PC-3 (cell line): ENCODE results near the gene KIAA0513. TPM values are rescaled to one million over a fixed set of nuclear protein-coding genes. Genes with fewer than 3 reads are reported as not detected.

Experiments
- ATAC-seq: fragments of 200-7000 bp; cut with Tn5 transposase; 2 replicates; pipeline ENCODE4 v1.9.1; 2020; ENCODE audit warnings: mild to moderate bottlenecking, moderate library complexity
- BruUV-seq: library from RNA; stranded (reverse); fragments of 400-500 nt; replicated peaks from 2 replicates; lab custom pipeline; 2021; lab: Mats Ljungman, UMichigan
- CTCF ChIA-PET: fragments of 300-600 bp; sonication (Branson Sonifier 250); formaldehyde crosslinking; loops from one replicate; lab custom pipeline; 2022; ENCODE audit warnings: antibody characterized with exemption; lab: Charles Lee
- POLR2A ChIA-PET: fragments of 300-600 bp; sonication (Branson Sonifier 250); formaldehyde crosslinking; loops from one replicate; lab custom pipeline; 2022; ENCODE audit warnings: antibody characterized with exemption; ENCODE audit not compliant: unreplicated experiment; lab: Charles Lee
- DNase-seq: peaks from one replicate; pipeline ENCODE4 v3.0.0-alpha.2; 2015
- H2AFZ ChIP-seq: fragments of 300-600 bp; sonication (generic); 2 replicates; pipeline ENCODE4 v1.6.0; 2016; ENCODE audit warnings: antibody characterized with exemption, low read length
- H3F3A ChIP-seq: fragments of 300-600 bp; sonication (generic); one replicate; pipeline ENCODE4 v1.6.0; 2017; ENCODE audit warnings: antibody characterized with exemption, low read length, control low read depth, mild to moderate bottlenecking; ENCODE audit not compliant: unreplicated experiment
- H3K27ac ChIP-seq: fragments of 300-600 bp; sonication (generic); 2 replicates; pipeline ENCODE4 v1.5.1; 2016; ENCODE audit warnings: mild to moderate bottlenecking, low read length
- H3K27me3 ChIP-seq: fragments of 300-600 bp; sonication (generic); 2 replicates; pipeline ENCODE4 v1.6.1; 2016; ENCODE audit warnings: low read length, mixed read lengths
- H3K36me3 ChIP-seq: fragments of 300-600 bp; sonication (generic); 2 replicates; pipeline ENCODE4 v1.6.1; 2016; ENCODE audit warnings: low read depth, mixed run types, low read length, mixed read lengths
- H3K4me1 ChIP-seq: fragments of 300-600 bp; sonication (generic); 2 replicates; pipeline ENCODE4 v1.5.1; 2016; ENCODE audit warnings: low read length; ENCODE audit not compliant: insufficient read depth
- H3K4me2 ChIP-seq: fragments of 300-600 bp; sonication (generic); 2 replicates; pipeline ENCODE4 v1.6.0; 2016; ENCODE audit warnings: low read length
- H3K4me3 ChIP-seq: fragments of 300-600 bp; sonication (generic); 2 replicates; pipeline ENCODE4 v1.5.1; 2016; ENCODE audit warnings: mild to moderate bottlenecking, low read length, mixed read lengths
- H3K79me2 ChIP-seq: fragments of 300-600 bp; sonication (generic); 2 replicates; pipeline ENCODE4 v1.6.1; 2017; ENCODE audit warnings: low read length, mixed read lengths
- H3K9ac ChIP-seq: fragments of 300-600 bp; sonication (generic); 2 replicates; pipeline ENCODE4 v1.6.0; 2016; ENCODE audit warnings: mild to moderate bottlenecking, low read length
- H3K9me2 ChIP-seq: fragments of 300-600 bp; sonication (generic); replicated peaks from 2 replicates; pipeline ENCODE4 v1.6.1; 2016; ENCODE audit warnings: mixed run types, low read length, mixed read lengths
- H3K9me3 ChIP-seq: fragments of 300-600 bp; sonication (generic); 2 replicates; pipeline ENCODE4 v1.6.1; 2016; ENCODE audit warnings: low read length, mixed read lengths
- H4K20me1 ChIP-seq: fragments of 300-600 bp; sonication (generic); 2 replicates; pipeline ENCODE4 v1.6.1; 2016; ENCODE audit warnings: low read length, mixed read lengths
- CTCF ChIP-seq: fragments of 300-600 bp; sonication (generic); conservative IDR thresholded peaks from 2 replicates; pipeline ENCODE4 v1.5.1; 2017; ENCODE audit warnings: antibody characterized with exemption, low read depth, mild to moderate bottlenecking, low read length
- EZH2 ChIP-seq: fragments of 300-600 bp; sonication (generic); IDR thresholded peaks from one replicate; pipeline ENCODE4 v1.6.1; 2017; ENCODE audit warnings: antibody characterized with exemption, mild to moderate bottlenecking, low read length; ENCODE audit not compliant: unreplicated experiment
- EZH2phosphoT487 ChIP-seq: fragments of 300-600 bp; sonication (generic); IDR thresholded peaks from 2 replicates; pipeline ENCODE4 v1.6.1; 2018; ENCODE audit warnings: mild to moderate bottlenecking, antibody characterized with exemption, low read length, borderline replicate concordance
- intact Hi-C: fragments of 100-400 bp; cut with micrococcal nuclease; formaldehyde crosslinking; loops from 2 replicates; pipeline ENCODE4 v1.9.0; 2023
- total RNA-seq: library from RNA; depleted of rRNA; stranded (reverse); fragments of >200 nt; gene quantifications from 2 replicates; pipeline ENCODE4 v1.2.3, GENCODE V29; 2014

KIAA0513 gene
- total RNA-seq, 1 experiment from 2014 or later: 7.8 TPM

- H3K36me3 ChIP-seq: peaks cover 3% of the 10 kb centered on the region; the same call in 1 of the 2 replicates
- 0 out of 2 replicates have a peak, but pooled peaks cover 8% of the 10 kb centered on the region for H4K20me1 ChIP-seq
- no peaks in the 10 kb centered on the region for H3K27me3 ChIP-seq
- H3K4me3 ChIP-seq: no peak overlapping the region
- TF ChIP-seq CTCF (no peak), EZH2 (no peak), EZH2phosphoT487 (no peak)
- no peak overlapping the region for H2AFZ ChIP-seq
- no peak overlapping the region for H3K4me2 ChIP-seq
- DNase-seq (no peak), ATAC-seq (no peak)
- H3K27ac ChIP-seq: no peak overlapping the region
- CTCF ChIA-PET: no interaction called here
- no peaks in the 10 kb centered on the region for H3F3A ChIP-seq
- H3K9me3 ChIP-seq: no peaks in the 10 kb centered on the region
- intact Hi-C loops: no loop called here
- no peaks in the 10 kb centered on the region for H3K9me2 ChIP-seq
- peaks cover 32% of the 10 kb centered on the region for H3K4me1 ChIP-seq
- POLR2A ChIA-PET: no interaction called here
- H3K79me2 ChIP-seq: peaks cover 93% of the 10 kb centered on the region
- BruUV-seq: no TSS peak
- H3K9ac ChIP-seq: no peak overlapping the region
These were observed 21.0 kb upstream of the KIAA0513 start for GRCh38 chr16:85006639-85007038.

- H3K9ac ChIP-seq: no peak overlapping the region
- H3K79me2 ChIP-seq: peaks cover 83% of the 10 kb centered on the region
- DNase-seq (no peak), ATAC-seq (no peak)
- ChIA-PET CTCF (no interaction called here), POLR2A (no interaction called here)
- BruUV-seq: no TSS peak
- peaks cover 3% of the 10 kb centered on the region; the same call in 1 of the 2 replicates for H3K36me3 ChIP-seq
- no peak overlapping the region for H2AFZ ChIP-seq
- no peaks in the 10 kb centered on the region for H3K9me2 ChIP-seq
- H3F3A ChIP-seq: no peaks in the 10 kb centered on the region
- H3K4me2 ChIP-seq: no peak overlapping the region
- H4K20me1 ChIP-seq: 0 out of 2 replicates have a peak, but pooled peaks cover 8% of the 10 kb centered on the region
- H3K27ac ChIP-seq: no peak overlapping the region
- no peak overlapping the region for H3K4me3 ChIP-seq
- no peaks in the 10 kb centered on the region for H3K9me3 ChIP-seq
- H3K27me3 ChIP-seq: no peaks in the 10 kb centered on the region
- H3K4me1 ChIP-seq: peaks cover 32% of the 10 kb centered on the region
- intact Hi-C loops: no loop called here
- TF ChIP-seq EZH2: no peak
- TF ChIP-seq CTCF: no peak
- no peak for TF ChIP-seq EZH2phosphoT487
These were observed 19.9 kb upstream of the KIAA0513 start for GRCh38 chr16:85007496-85008214.

DNA sequence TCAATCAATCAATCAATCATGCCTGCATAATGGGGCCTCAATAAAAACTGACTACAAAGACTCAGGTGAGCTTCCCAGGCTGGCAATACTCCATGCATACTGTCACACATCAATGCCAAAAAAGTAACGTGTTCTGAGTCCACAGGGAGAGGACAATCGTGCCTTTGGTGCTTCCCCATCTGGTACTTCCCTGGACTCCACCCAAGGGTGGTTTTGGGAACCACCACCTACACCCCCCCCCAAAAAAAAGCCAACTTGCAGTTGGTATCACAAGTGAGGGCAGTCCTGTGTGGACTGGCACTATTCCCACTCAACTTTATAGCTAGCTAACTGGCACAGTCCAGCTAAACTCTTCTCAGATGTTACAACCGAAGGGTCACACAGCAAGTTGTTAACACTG, 19.3 kb upstream of the KIAA0513 start:
- intact Hi-C loops: no loop called here
- POLR2A ChIA-PET: no interaction called here
- Histone ChIP-seq H3F3A (no peaks in the 10 kb centered on the region), H3K27me3 (no peaks in the 10 kb centered on the region), H3K4me3 (no peak overlapping the region), H4K20me1 (0 out of 2 replicates have a peak, but pooled peaks cover 8% of the 10 kb centered on the region), H3K79me2 (peaks cover 77% of the 10 kb centered on the region), H3K9me3 (no peaks in the 10 kb centered on the region), H3K36me3 (peaks cover 3% of the 10 kb centered on the region; the same call in 1 of the 2 replicates), H3K9ac (no peak overlapping the region), H3K27ac (no peak overlapping the region), H3K4me1 (peaks cover 29% of the 10 kb centered on the region), H3K4me2 (no peak overlapping the region), H3K9me2 (no peaks in the 10 kb centered on the region), H2AFZ (no peak overlapping the region)
- ATAC-seq: no peak
- CTCF ChIA-PET: no interaction called here
- no TSS peak for BruUV-seq
- TF ChIP-seq EZH2 (no peak), CTCF (no peak), EZH2phosphoT487 (no peak)
- no peak for DNase-seq
